Measurements from ENCODE around the gene NDEL1.

Gene NDEL1

DNA sequence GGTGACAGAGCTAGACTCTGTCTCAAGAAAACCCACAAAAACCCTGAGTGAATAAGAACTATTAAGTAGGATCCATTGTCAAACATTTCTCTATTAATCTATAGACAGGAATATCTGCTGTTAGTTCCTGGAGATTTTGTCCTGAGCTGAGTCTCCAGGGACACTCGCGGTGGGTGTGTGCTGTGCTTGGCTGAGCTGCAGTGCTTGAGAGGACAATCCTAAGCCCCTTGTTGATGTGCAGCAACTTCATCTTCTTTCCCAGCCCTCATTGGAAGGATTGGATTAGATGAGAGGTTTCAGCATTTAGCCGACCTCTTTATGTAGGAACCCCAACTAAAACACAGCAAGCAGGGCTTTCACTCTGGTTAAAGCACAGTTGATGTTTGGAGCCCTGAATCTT lies 33.3 kb downstream of the NDEL1 start:
- H3K79me2 ChIP-seq = peaks cover 3% of the 10 kb centered on the region
- H3K36me3 ChIP-seq (ENCODE audit: control insufficient read depth, insufficient read depth, low read length) = no peaks in the 10 kb centered on the region
- no peaks in the 10 kb centered on the region for H3K9me3 ChIP-seq (ENCODE audit: control insufficient read depth, low read length)
- no peak overlapping the region for H2AFZ ChIP-seq
- no peak overlapping the region for H3K27ac ChIP-seq
- no peak overlapping the region for H3K4me2 ChIP-seq (ENCODE audit: low read length)
- H3K4me1 ChIP-seq = peaks cover 4% of the 10 kb centered on the region
- no peak overlapping the region for H3K9ac ChIP-seq
- no peak overlapping the region for H3K4me3 ChIP-seq (ENCODE audit: low read depth, low read length)
- TF ChIP-seq, protein P1, sequence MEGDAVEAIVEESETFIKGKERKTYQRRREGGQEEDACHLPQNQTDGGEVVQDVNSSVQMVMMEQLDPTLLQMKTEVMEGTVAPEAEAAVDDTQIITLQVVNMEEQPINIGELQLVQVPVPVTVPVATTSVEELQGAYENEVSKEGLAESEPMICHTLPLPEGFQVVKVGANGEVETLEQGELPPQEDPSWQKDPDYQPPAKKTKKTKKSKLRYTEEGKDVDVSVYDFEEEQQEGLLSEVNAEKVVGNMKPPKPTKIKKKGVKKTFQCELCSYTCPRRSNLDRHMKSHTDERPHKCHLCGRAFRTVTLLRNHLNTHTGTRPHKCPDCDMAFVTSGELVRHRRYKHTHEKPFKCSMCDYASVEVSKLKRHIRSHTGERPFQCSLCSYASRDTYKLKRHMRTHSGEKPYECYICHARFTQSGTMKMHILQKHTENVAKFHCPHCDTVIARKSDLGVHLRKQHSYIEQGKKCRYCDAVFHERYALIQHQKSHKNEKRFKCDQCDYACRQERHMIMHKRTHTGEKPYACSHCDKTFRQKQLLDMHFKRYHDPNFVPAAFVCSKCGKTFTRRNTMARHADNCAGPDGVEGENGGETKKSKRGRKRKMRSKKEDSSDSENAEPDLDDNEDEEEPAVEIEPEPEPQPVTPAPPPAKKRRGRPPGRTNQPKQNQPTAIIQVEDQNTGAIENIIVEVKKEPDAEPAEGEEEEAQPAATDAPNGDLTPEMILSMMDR (IDR thresholded peaks at IDR 0.05) = no peak
- H3K27me3 ChIP-seq (ENCODE audit: control insufficient read depth, insufficient read depth, low read length) = no peaks in the 10 kb centered on the region

DNA sequence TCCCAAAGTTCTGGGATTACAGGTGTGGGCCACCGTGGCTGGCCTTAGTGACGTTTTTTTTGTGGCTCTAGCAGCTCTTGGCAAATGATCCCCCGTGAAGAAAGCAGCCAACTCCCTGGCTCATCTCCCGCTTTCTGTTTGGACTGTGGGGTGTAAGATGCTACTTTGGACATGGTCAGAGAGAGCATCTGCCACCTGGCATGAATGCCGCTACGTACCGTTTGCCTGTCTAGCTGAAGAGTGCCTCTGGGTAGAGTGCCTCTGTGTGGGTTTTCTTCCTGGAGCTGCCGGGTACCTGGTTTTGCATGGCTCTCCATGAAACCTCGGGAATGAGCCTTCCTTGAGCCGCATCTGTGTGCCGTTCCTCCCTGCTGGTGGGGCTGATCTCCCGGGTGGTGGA lies 34.3 kb downstream of the NDEL1 start:
- Histone ChIP-seq H3K4me2 (ENCODE audit: low read length) (peak overlapping the region; percentile 42), H2AFZ (no peak overlapping the region), H3K4me3 (ENCODE audit: low read depth, low read length) (no peak overlapping the region), H3K4me1 (peaks cover 4% of the 10 kb centered on the region), H3K9ac (no peak overlapping the region), H3K27ac (peak overlapping the region; percentile 41), H3K27me3 (ENCODE audit: control insufficient read depth, insufficient read depth, low read length) (no peaks in the 10 kb centered on the region), H3K79me2 (peaks cover under 1% of the 10 kb centered on the region), H3K36me3 (ENCODE audit: control insufficient read depth, insufficient read depth, low read length) (no peaks in the 10 kb centered on the region), H3K9me3 (ENCODE audit: control insufficient read depth, low read length) (no peaks in the 10 kb centered on the region)
- TF ChIP-seq, protein P1 (IDR thresholded peaks at IDR 0.05) = no peak

DNA sequence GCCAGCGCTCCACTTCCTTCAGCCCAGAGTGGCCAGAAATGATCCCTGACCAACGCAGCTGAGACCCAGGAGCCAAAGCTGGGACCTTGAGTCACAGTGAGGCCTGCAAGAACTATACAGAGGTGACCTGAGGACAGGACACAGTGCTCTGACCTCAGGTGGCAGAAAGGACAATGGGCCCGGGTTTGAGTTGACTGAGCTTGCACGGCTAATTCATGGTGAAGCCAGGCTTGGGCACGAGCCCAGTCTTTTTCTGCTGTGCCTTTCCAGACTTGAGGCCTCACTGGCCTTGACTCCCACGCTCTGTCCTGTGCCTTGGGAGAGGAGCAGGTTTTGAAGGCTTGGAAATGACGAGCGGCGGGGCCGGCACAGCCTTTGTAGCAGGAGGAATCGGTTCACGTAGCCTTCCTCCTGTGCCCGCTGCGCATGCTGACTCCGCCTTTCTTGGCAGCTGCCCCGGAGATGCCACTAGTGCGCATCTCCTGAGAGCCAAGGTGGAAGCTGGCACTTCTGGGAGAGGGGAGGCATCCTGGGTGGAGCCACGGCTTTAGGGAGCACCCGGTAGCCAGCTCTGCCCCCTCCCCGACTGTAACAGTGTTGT lies 34.9 kb downstream of the NDEL1 start:
- peak overlapping the region; percentile 35 for H2AFZ ChIP-seq
- H3K36me3 ChIP-seq (ENCODE audit: control insufficient read depth, insufficient read depth, low read length) = no peaks in the 10 kb centered on the region
- no peaks in the 10 kb centered on the region for H3K27me3 ChIP-seq (ENCODE audit: control insufficient read depth, insufficient read depth, low read length)
- H3K4me3 ChIP-seq (ENCODE audit: low read depth, low read length) = no peak overlapping the region
- H3K79me2 ChIP-seq = no peaks in the 10 kb centered on the region
- H3K4me1 ChIP-seq = peaks cover 4% of the 10 kb centered on the region
- H3K9me3 ChIP-seq (ENCODE audit: control insufficient read depth, low read length) = no peaks in the 10 kb centered on the region
- H3K27ac ChIP-seq = peak overlapping the region; percentile 41
- H3K9ac ChIP-seq = no peak overlapping the region
- TF ChIP-seq, protein P1 (IDR thresholded peaks at IDR 0.05) = no peak
- H3K4me2 ChIP-seq (ENCODE audit: low read length) = peak overlapping the region; percentile 42

DNA sequence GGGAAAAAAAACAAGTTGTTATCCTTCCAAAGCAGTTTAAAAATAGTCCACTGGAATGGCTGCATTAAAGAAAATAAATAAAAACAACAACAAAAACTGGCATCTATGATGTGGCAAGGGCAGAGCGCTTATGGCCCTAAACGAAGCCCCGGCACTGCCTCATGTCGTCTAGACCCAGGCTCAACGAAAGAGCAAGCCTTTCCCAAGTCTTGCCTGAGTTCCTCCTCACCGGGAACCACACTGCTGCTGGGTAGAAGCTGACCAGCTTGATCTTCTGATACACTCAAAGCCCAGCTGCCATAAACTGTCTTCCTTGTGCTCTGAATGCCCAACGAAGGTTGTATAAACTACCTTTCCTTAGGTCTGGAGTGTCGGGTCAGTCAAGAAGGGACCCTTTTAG lies 37.0 kb downstream of the NDEL1 start:
- no peak overlapping the region for H3K9ac ChIP-seq
- H3K4me2 ChIP-seq (ENCODE audit: low read length) = no peak overlapping the region
- no peak overlapping the region for H3K4me3 ChIP-seq (ENCODE audit: low read depth, low read length)
- no peak overlapping the region for H2AFZ ChIP-seq
- no peak overlapping the region for H3K27ac ChIP-seq
- no peaks in the 10 kb centered on the region for H3K9me3 ChIP-seq (ENCODE audit: control insufficient read depth, low read length)
- peaks cover 4% of the 10 kb centered on the region for H3K4me1 ChIP-seq
- TF ChIP-seq, protein P1 (IDR thresholded peaks at IDR 0.05) = no peak
- H3K36me3 ChIP-seq (ENCODE audit: control insufficient read depth, insufficient read depth, low read length) = no peaks in the 10 kb centered on the region
- H3K27me3 ChIP-seq (ENCODE audit: control insufficient read depth, insufficient read depth, low read length) = no peaks in the 10 kb centered on the region
- H3K79me2 ChIP-seq = no peaks in the 10 kb centered on the region
